ENCODE results near the gene TPTE2. TPM values are rescaled to one million over a fixed set of nuclear protein-coding genes. Genes with fewer than 3 reads are reported as not detected.
"Not testable (repeated sequence)": the region's sequence is repeated elsewhere in the genome, so short reads cannot be mapped to it uniquely, and the experiment has no call there.

The TPTE2 gene
- total RNA-seq, 1 donor from 2014 or later, result not detected

GRCh38 chr13:19567820-19568534, 6.6 kb upstream of the TPTE2 start:
- DNase-seq (ENCODE audit: low spot score), result no peak

- no peak for DNase-seq (ENCODE audit: low spot score)
Measured at GRCh38 chr13:19561585-19561984, 253 bp upstream of the TPTE2 start.

GRCh38 chr13:19560672-19561071, 660 bp downstream of the TPTE2 start:
- not testable (repeated sequence) for DNase-seq (ENCODE audit: low spot score)

DNA sequence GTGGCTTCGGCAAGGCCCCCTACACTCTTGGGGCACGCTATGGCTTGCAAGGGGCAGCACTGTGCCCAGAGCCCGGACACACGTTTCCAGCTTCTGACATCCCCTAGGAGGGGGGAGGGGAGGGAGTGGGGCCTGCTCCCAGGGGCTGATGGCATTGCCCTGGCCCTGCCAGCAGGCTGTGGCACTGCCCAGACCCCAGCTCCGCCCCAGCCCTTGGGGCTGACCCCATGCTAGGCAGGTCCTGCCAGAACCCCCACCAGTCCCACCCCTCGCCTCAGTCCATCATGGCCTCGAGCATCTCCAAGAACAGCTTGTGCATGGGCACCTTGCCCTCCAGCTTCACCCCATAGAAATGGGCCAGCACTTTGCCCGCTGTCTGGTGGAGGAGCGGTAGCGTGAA, 1.6 kb downstream of the TPTE2 start:
- not testable (repeated sequence) for DNase-seq (ENCODE audit: low spot score)

DNA sequence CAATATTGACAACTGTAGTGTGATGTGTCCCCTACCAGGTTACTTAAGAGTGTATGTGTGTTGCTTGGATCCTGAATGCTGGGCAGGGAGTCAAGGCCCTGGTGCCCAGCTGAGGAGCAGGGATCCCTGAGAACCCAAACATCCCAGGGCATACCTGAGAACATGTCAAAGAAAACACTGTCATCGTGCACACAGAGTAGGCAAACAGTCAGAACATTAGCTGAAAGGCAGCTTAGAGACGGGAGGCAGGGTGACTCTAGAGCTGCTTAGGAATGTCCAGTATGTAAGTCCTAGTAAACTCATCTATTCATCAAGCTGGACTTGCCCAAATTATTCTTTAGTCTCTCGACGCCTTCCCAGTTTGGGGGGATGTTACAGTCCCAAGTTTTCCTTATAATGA, 4.0 kb downstream of the TPTE2 start:
- DNase-seq (ENCODE audit: low spot score), result not testable (repeated sequence)

DNA sequence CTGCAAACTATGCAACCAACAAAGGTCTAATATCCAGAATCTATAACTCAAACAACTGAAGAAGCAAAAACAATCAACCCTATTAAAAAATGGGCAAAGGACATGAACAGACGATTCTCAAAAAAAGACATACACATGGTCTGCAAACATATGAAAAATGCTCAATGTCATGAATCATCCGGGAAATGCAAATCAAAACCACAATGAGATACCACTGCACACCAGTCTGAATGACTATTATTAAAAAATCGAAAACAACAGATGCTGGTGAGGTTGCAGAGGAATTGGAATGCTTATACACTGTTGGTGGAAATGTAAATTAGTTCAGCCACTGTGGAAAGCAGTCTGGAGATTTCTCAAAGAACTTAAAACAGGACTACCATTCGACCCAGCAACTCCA, 12.1 kb downstream of the TPTE2 start:
- DNase-seq (ENCODE audit: low spot score), result not testable (repeated sequence)

- not testable (repeated sequence) for DNase-seq (ENCODE audit: low spot score)
Measured at GRCh38 chr13:19525634-19526033, 35.7 kb downstream of the TPTE2 start.

GRCh38 chr13:19519049-19519448, 42.3 kb downstream of the TPTE2 start:
- no peak for DNase-seq (ENCODE audit: low spot score)

- not testable (repeated sequence) for DNase-seq (ENCODE audit: low spot score)
Measured at GRCh38 chr13:19507623-19508022, 53.7 kb downstream of the TPTE2 start.

- DNase-seq (ENCODE audit: low spot score), result not testable (repeated sequence)
Measured at GRCh38 chr13:19460126-19460525, 101.2 kb downstream of the TPTE2 start.

GRCh38 chr13:19439056-19439686, 122.2 kb downstream of the TPTE2 start:
- DNase-seq (ENCODE audit: low spot score), result not testable (repeated sequence)

DNA sequence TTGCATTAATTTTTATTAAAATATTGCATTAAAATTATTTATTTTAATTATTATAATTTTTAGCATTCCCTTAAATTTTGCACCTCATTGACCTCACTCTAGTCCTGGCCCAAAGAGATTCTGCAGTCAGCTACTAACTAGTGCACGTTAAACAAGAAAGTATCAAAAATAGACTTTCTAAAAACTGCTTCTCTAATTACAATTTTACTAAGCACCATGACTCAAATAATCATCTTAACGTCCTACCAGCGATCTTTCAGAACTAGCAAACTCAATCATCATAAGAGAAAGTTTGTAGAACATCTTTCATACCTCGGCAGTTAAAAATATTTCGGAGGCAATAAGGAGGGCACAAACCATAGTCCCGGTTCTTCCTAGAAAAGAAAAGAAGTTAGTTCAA, 123.6 kb downstream of the TPTE2 start:
- DNase-seq (ENCODE audit: low spot score), result not testable (repeated sequence)

DNA sequence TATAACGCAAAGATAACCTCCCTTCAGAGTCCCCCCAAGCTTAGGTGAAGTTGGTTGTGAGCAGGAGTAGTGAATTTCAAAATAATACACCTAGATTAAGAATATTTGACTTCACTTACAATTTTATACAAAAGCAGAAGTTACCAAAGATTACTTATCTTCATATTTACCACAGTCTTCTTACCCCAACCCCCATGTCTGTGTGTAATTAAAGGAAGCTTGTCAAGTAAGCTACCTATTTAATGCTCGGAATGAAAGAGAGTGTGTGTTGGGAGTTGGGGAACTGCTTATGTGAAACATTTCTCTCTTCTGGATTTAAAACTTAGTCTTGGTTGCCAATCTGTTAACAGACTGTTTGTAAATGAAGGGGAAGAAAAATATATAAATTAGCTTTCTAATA, 139.1 kb downstream of the TPTE2 start:
- not testable (repeated sequence) for DNase-seq (ENCODE audit: low spot score)

GRCh38 chr13:19412494-19412893, 148.8 kb downstream of the TPTE2 start:
- not testable (repeated sequence) for DNase-seq (ENCODE audit: low spot score)

GRCh38 chr13:19382746-19383511, 178.4 kb downstream of the TPTE2 start:
- not testable (repeated sequence) for DNase-seq (ENCODE audit: low spot score)

GRCh38 chr13:19382111-19382510, 179.2 kb downstream of the TPTE2 start:
- DNase-seq (ENCODE audit: low spot score), result no peak

Other genes starting within 250 kb of the TPTE2 start
- 25.3 TPM for gene MPHOSPH8, start 72.1 kb upstream of the TPTE2 start, total RNA-seq (ENCODE audit: insufficient read depth, low replicate concordance)
- gene PSPC1, start 221.4 kb upstream of the TPTE2 start, total RNA-seq (ENCODE audit: insufficient read depth, low replicate concordance), result 74.6 TPM

Data from umbilical cord (tissue), 2 donors.